Uterus (tissue), 4 donors: Measurements from ENCODE around the gene CTRB1. TPM values are rescaled to one million over a fixed set of nuclear protein-coding genes. Genes with fewer than 3 reads are reported as not detected.

Experiments used
- DNase-seq, 2 donors: peaks; one replicate each; pipeline ENCODE4 v3.0.0-alpha.2; 2019 to 2020
- H3K27ac ChIP-seq, 2 donors: fragments of 200-600 bp; sonication (generic); 1 replicate in 1 of 2; 2 replicates in 1 of 2; pipeline ENCODE4 v1.5.1; 2016 to 2018
- H3K27me3 ChIP-seq, 2 donors: fragments of 200-600 bp; sonication (generic); one replicate each; pipeline ENCODE4 v1.5.1; 2018 to 2019; ENCODE audit warnings: control low read depth in 1 of 2
- H3K36me3 ChIP-seq, 2 donors: fragments of 200-600 bp; sonication (generic); one replicate each; pipeline ENCODE4 v1.5.1; 2019; ENCODE audit warnings: control low read depth in 1 of 2
- H3K4me1 ChIP-seq, 2 donors: fragments of 200-600 bp; sonication (generic); one replicate each; pipeline ENCODE4 v1.5.1; 2018 to 2019; ENCODE audit warnings: control low read depth in 1 of 2
- H3K4me3 ChIP-seq, 2 donors: fragments of 200-600 bp; sonication (generic); 1 replicate in 1 of 2; 2 replicates in 1 of 2; pipeline ENCODE4 v1.5.1; 2018 to 2019; ENCODE audit warnings: mild to moderate bottlenecking in 1 of 2
- H3K9me3 ChIP-seq, 2 donors: fragments of 200-600 bp; sonication (generic); one replicate each; pipeline ENCODE4 v1.5.1; 2019; ENCODE audit warnings: control low read depth in 1 of 2
- CTCF ChIP-seq, 4 experiments: fragments of 200-600 bp in 2 of 4; fragments of 450-650 bp in 2 of 4; sonication (generic) in 2 of 4; IDR thresholded peaks; one replicate each; pipeline ENCODE4 v1.5.1; 2016 to 2019; ENCODE audit warnings: antibody characterized with exemption in 4 of 4, mild to moderate bottlenecking in 2 of 4, moderate library complexity in 1 of 4
- POLR2A ChIP-seq, 2 donors: fragments of 450-650 bp; IDR thresholded peaks; one replicate each; pipeline ENCODE4 v1.6.1; 2016; ENCODE audit warnings: antibody characterized with exemption in 2 of 2, mild to moderate bottlenecking in 1 of 2, moderate library complexity in 1 of 2
- intact Hi-C: fragments of 100-400 bp; cut with DNase I; formaldehyde crosslinking; loops from one replicate; pipeline ENCODE4 v1.15.1; 2023; ENCODE audit warnings: low total_unique reads
- total RNA-seq, 4 donors: library from RNA; depleted of rRNA in 3 of 4; stranded (reverse); fragments of >200 nt in 3 of 4; gene quantifications; one replicate each; pipeline versions ENCODE4 v1.1.0 to v1.2.4, GENCODE V29; 2014 to 2023
- donor health status: DM: yes; HTN: yes; CAD: no.

CTRB1 gene
- total RNA-seq, 4 donors from 2014 or later: not detected

GRCh38 chr16:75179208-75179607, 39.6 kb upstream of the CTRB1 start:
- Histone ChIP-seq H3K9me3 (peaks cover 0 to 11% of the 10 kb centered on the region in 2 donors), H3K4me3 (no peak overlapping the region), H3K27me3 (no peaks in the 10 kb centered on the region), H3K36me3 (no peaks in the 10 kb centered on the region), H3K27ac (no peak overlapping the region), H3K4me1 (no peaks in the 10 kb centered on the region)
- no peak for DNase-seq
- no peak for TF ChIP-seq CTCF (IDR thresholded peaks at IDR 0.05)
- no peak for TF ChIP-seq POLR2A (IDR thresholded peaks at IDR 0.05)
- intact Hi-C loops: no loop called here

GRCh38 chr16:75181630-75182029, 37.2 kb upstream of the CTRB1 start:
- intact Hi-C loops: no loop called here
- TF ChIP-seq POLR2A (IDR thresholded peaks at IDR 0.05): no peak
- no peak for TF ChIP-seq CTCF (IDR thresholded peaks at IDR 0.05)

GRCh38 chr16:75188832-75189477, 29.8 kb upstream of the CTRB1 start:
- H3K27ac ChIP-seq: no peak overlapping the region
- H3K27me3 ChIP-seq: no peaks in the 10 kb centered on the region
- intact Hi-C loops: no loop called here
- no peaks in the 10 kb centered on the region for H3K36me3 ChIP-seq
- H3K4me1 ChIP-seq: no peaks in the 10 kb centered on the region
- TF ChIP-seq POLR2A (IDR thresholded peaks at IDR 0.05) (no peak), CTCF (IDR thresholded peaks at IDR 0.05) (no peak)
- no peak for DNase-seq
- H3K4me3 ChIP-seq: no peak overlapping the region
- no peaks in the 10 kb centered on the region for H3K9me3 ChIP-seq

More at GRCh38 chr16:75181630-75182029, 37.2 kb upstream of the CTRB1 start:
- peaks cover 0 to 5% of the 10 kb centered on the region in 2 donors for H3K9me3 ChIP-seq
- no peaks in the 10 kb centered on the region for H3K27me3 ChIP-seq
- no peak overlapping the region for H3K27ac ChIP-seq
- no peaks in the 10 kb centered on the region for H3K36me3 ChIP-seq
- no peak overlapping the region for H3K4me3 ChIP-seq
- DNase-seq: no peak
- no peaks in the 10 kb centered on the region for H3K4me1 ChIP-seq

GRCh38 chr16:75189638-75190245, 29.0 kb upstream of the CTRB1 start:
- H3K27me3 ChIP-seq: no peaks in the 10 kb centered on the region
- no peak overlapping the region for H3K27ac ChIP-seq
- no peak for DNase-seq

More at GRCh38 chr16:75189638-75190245, 29.0 kb upstream of the CTRB1 start:
- intact Hi-C loops: no loop called here
- TF ChIP-seq POLR2A (IDR thresholded peaks at IDR 0.05) (no peak), CTCF (IDR thresholded peaks at IDR 0.05) (no peak)
- no peaks in the 10 kb centered on the region for H3K9me3 ChIP-seq
- no peaks in the 10 kb centered on the region for H3K4me1 ChIP-seq
- no peaks in the 10 kb centered on the region for H3K36me3 ChIP-seq
- no peak overlapping the region for H3K4me3 ChIP-seq
